Heart right ventricle (tissue), 16 donors: ENCODE measurements around the gene CFAP97D1. TPM values are rescaled to one million over a fixed set of nuclear protein-coding genes. Genes with fewer than 3 reads are reported as not detected.

Source experiments
- ATAC-seq, 8 donors: fragments of 200-7000 bp; cut with Tn5 transposase; one replicate each; pipeline ENCODE4 v1.9.1; 2020; ENCODE audit warnings: mild to moderate bottlenecking in 8 of 8, moderate library complexity in 8 of 8, moderate number of reproducible peaks in 1 of 8
- DNase-seq, 2 donors: peaks; one replicate each; pipeline ENCODE4 v3.0.0-alpha.2; 2020
- H3K27ac ChIP-seq, 10 donors: fragments of 200-600 bp; sonication (generic) in 2 of 10; one replicate each; pipeline versions ENCODE4 v1.5.0 to v1.8.0; 2020 to 2022; ENCODE audit warnings: mild to moderate bottlenecking in 3 of 10
- H3K27me3 ChIP-seq, 7 donors: fragments of 200-600 bp; one replicate each; pipeline ENCODE4 v1.8.0; 2021 to 2022; ENCODE audit warnings: mild to moderate bottlenecking in 2 of 7
- H3K36me3 ChIP-seq, 9 donors: fragments of 200-600 bp; sonication (generic) in 1 of 9; one replicate each; pipeline versions ENCODE4 v1.5.0 to v1.8.0; 2020 to 2022; ENCODE audit warnings: mild to moderate bottlenecking in 2 of 9
- H3K4me1 ChIP-seq, 9 donors: fragments of 200-600 bp; sonication (generic) in 1 of 9; one replicate each; pipeline versions ENCODE4 v1.5.0 to v1.8.0; 2020 to 2022; ENCODE audit warnings: mild to moderate bottlenecking in 4 of 9
- H3K4me3 ChIP-seq, 10 donors: fragments of 200-600 bp; sonication (generic) in 2 of 10; one replicate each; pipeline versions ENCODE4 v1.5.0 to v1.8.0; 2020 to 2022; ENCODE audit warnings: mild to moderate bottlenecking in 7 of 10, moderate library complexity in 2 of 10
- H3K9me3 ChIP-seq, 11 donors: fragments of 200-600 bp in 10 of 11; sonication (generic) in 2 of 11; one replicate each; pipeline versions ENCODE4 v1.5.0 to v1.8.0; 2013 to 2022; ENCODE audit warnings: mild to moderate bottlenecking in 2 of 11, control low read depth in 1 of 11, moderate library complexity in 1 of 11
- CTCF ChIP-seq, 9 donors: fragments of 200-600 bp; sonication (generic) in 2 of 9; IDR thresholded peaks; one replicate each; pipeline versions ENCODE4 v1.5.0 to v1.8.0; 2021 to 2022; ENCODE audit warnings: antibody characterized with exemption in 9 of 9, mild to moderate bottlenecking in 5 of 9, moderate library complexity in 1 of 9
- WGBS, 2 donors: extraction: QIAGEN DNeasy Blood & Tissue Kit; methylation state at CpG; one replicate each; pipeline ENCODE4 v1.1.7; 2013; ENCODE audit warnings: inconsistent platforms in 1 of 2; 5-methylcytosine and 5-hydroxymethylcytosine counted together
- intact Hi-C, 10 donors: fragments of 100-400 bp; cut with DNase I; formaldehyde crosslinking; loops; one replicate each; pipeline versions ENCODE4 v1.11.1 to v1.14.2; 2022
- polyA plus RNA-seq, 2 donors: library from polyadenylated mRNA; stranded (reverse); fragments of 200-250 nt; gene quantifications; one replicate each; pipeline ENCODE4 v1.2.3, GENCODE V29; 2013
- total RNA-seq, 10 donors: library from RNA; stranded (reverse); fragmentation: NEBNext Ultra II Directional in 3 of 10; extraction: Animal tissue kit (Norgen Biotek cat#: 25700) in 3 of 10; gene quantifications; one replicate each; pipeline versions ENCODE4 v1.2.1 to v1.2.4, GENCODE V29; 2021 to 2023
- donor health status: Arrhythmogenic right ventricular cardiomyopathy.
- donor health status: ischemic (EF 13 %, LVEDD 7.1; RV severe dilation, severe dysfunction).
- donor health status: healthy with polysubstance abuse.
- donor health status: DM: no; HTN: yes; CAD: no.
- donor health status: DM: no; HTN: no; CAD: no.
- donor health status: ischemic (EF 25% LVEDD 6.9; RV normal size, moderate dysfunction).
- donor health status: ischemic (EF 25% LVEDD 5.7; RV mildly dilated, moderate dysfunction).
- donor health status: healthy.
- donor health status: DM: yes; HTN: yes; CAD: no.
- donor health status: Ischemic cardiomyopathy.
- donor health status: ischemic (EF 35%, LVEDD 5.7; RV mildly dilated, moderate dysfunction).
- donor health status: nonischemic (EF 11% LVEDD 7.7; RV severe dilation, severe dysfunction).
- donor health status: DM: yes; HTN: yes; CAD: no.
- donor health status: PGD.
- donor health status: ischemic (EF 29% LVEDD 5.4; RV normal size, mild dysfunction).
- donor health status: nonischemic (EF 23%, LVEDD 6.1; RV moderate dilation, normal function).

Gene CFAP97D1
- total and polyA plus RNA-seq, 12 donors: 0.07 to 0.09 (median 0.09) TPM; not detected in 9

GRCh38 chr17:43800736-43801135 is 20.5 kb downstream of the CFAP97D1 start:
- no peaks in the 10 kb centered on the region for H3K27me3 ChIP-seq
- WGBS, 2 donors: 94 to 98% methylated on average over 3 of the region's 3 CpGs
- ATAC-seq: peak in 2 of 8 donors; percentile 9 to 23
- intact Hi-C loops: no loop called here
- H3K4me3 ChIP-seq: no peak overlapping the region
- no peak overlapping the region for H3K27ac ChIP-seq
- peaks cover 0 to 48% (median 0%) of the 10 kb centered on the region in 9 donors for H3K36me3 ChIP-seq
- no peak for DNase-seq
- H3K9me3 ChIP-seq: no peaks in the 10 kb centered on the region
- H3K4me1 ChIP-seq: no peaks in the 10 kb centered on the region
- no peak for TF ChIP-seq CTCF (IDR thresholded peaks at IDR 0.05)

- H3K4me3 ChIP-seq: no peak overlapping the region
- no peaks in the 10 kb centered on the region for H3K9me3 ChIP-seq
- H3K36me3 ChIP-seq: peaks cover 0 to 60% (median 0%) of the 10 kb centered on the region in 9 donors
- WGBS, 2 donors: 83 to 86% methylated on average over 3 of the region's 3 CpGs
- intact Hi-C loops: no loop called here
- no peak for DNase-seq
- no peaks in the 10 kb centered on the region for H3K27me3 ChIP-seq
- H3K27ac ChIP-seq: no peak overlapping the region
- H3K4me1 ChIP-seq: no peaks in the 10 kb centered on the region
- TF ChIP-seq CTCF (IDR thresholded peaks at IDR 0.05): no peak
- ATAC-seq: peak in 2 of 8 donors; percentile 11 to 18
Measured at GRCh38 chr17:43801844-43802243, 21.6 kb downstream of the CFAP97D1 start.

- intact Hi-C loops: no loop called here
- no peak for DNase-seq
- WGBS, 2 donors: 60 to 73% methylated on average over 4 of the region's 4 CpGs
- Histone ChIP-seq H3K4me3 (no peak overlapping the region), H3K27me3 (no peaks in the 10 kb centered on the region), H3K9me3 (no peaks in the 10 kb centered on the region), H3K36me3 (peaks cover 0 to 79% (median 11%) of the 10 kb centered on the region in 9 donors), H3K4me1 (no peaks in the 10 kb centered on the region), H3K27ac (no peak overlapping the region)
- no peak for TF ChIP-seq CTCF (IDR thresholded peaks at IDR 0.05)
- ATAC-seq: no peak
Measured at GRCh38 chr17:43803758-43804157, 23.5 kb downstream of the CFAP97D1 start.

GRCh38 chr17:43805117-43805516 is 24.9 kb downstream of the CFAP97D1 start:
- no peaks in the 10 kb centered on the region for H3K9me3 ChIP-seq
- DNase-seq: no peak
- intact Hi-C loops: no loop called here
- peaks cover 0 to 86% (median 13%) of the 10 kb centered on the region in 9 donors for H3K36me3 ChIP-seq
- TF ChIP-seq CTCF (IDR thresholded peaks at IDR 0.05): no peak
- ATAC-seq: no peak
- H3K27me3 ChIP-seq: no peaks in the 10 kb centered on the region
- no peak overlapping the region for H3K27ac ChIP-seq
- no peaks in the 10 kb centered on the region for H3K4me1 ChIP-seq
- no peak overlapping the region for H3K4me3 ChIP-seq
